SIG-M5 treated with dmso at 0.1 percent for 504 hours (cell line): Measurements from ENCODE around the gene MED25.

ENCODE experiments used
- DNase-seq: peaks from one replicate; lab custom pipeline; 2025; ENCODE audit not compliant: unreplicated experiment; lab: John Stamatoyannopoulos, UW

MED25 gene

DNA sequence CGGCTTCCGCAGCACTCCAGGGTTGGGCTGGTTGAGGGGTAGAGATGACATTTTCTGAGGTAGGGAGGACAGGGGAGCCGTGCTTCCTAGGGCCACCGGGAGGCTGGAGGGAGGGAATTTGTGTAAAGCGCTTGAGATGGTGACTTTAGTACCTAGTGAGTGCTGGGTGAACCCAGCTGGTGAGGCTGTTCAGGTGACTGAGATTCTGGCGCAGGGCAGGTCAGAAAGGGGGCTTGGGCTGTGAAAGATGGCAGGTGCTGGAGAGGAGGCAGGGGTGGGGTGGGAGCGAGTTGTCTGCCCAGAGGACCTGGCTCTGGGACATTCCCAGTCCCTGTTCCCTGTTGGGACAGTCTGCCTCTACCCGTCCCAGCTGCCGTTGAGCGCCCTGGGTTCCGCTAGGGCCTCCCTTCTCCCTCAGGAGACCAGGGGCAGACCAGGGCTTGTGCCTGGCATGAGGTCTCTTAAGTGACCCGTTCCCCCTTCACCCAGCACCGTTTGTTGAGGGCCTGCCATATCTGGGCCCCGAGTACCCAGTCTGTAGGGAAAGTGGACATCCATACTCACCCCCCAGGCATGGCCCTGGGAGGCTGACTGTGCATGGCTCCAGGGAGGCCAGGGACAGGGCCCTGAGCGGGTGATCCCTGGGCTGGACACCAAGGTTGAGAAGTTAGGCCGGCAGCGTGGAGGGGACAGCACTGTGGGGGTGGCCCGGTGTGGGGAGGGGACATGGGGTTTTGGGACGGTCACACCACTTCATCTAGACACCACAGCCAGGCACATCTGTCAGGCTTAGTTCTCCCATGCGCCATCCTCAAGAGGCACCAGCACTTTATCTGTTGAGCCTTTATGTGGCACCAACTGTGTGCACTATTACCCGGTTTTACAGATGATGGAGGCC lies 37.8 kb downstream of the MED25 start:
- no peak for DNase-seq

- no peak for DNase-seq
These were observed 38.5 kb downstream of the MED25 start for GRCh38 chr19:49856574-49857021.

- no peak for DNase-seq
These were observed 39.2 kb downstream of the MED25 start for GRCh38 chr19:49857061-49857837.

GRCh38 chr19:49857838-49858087 lies 39.7 kb downstream of the MED25 start:
- no peak for DNase-seq

DNA sequence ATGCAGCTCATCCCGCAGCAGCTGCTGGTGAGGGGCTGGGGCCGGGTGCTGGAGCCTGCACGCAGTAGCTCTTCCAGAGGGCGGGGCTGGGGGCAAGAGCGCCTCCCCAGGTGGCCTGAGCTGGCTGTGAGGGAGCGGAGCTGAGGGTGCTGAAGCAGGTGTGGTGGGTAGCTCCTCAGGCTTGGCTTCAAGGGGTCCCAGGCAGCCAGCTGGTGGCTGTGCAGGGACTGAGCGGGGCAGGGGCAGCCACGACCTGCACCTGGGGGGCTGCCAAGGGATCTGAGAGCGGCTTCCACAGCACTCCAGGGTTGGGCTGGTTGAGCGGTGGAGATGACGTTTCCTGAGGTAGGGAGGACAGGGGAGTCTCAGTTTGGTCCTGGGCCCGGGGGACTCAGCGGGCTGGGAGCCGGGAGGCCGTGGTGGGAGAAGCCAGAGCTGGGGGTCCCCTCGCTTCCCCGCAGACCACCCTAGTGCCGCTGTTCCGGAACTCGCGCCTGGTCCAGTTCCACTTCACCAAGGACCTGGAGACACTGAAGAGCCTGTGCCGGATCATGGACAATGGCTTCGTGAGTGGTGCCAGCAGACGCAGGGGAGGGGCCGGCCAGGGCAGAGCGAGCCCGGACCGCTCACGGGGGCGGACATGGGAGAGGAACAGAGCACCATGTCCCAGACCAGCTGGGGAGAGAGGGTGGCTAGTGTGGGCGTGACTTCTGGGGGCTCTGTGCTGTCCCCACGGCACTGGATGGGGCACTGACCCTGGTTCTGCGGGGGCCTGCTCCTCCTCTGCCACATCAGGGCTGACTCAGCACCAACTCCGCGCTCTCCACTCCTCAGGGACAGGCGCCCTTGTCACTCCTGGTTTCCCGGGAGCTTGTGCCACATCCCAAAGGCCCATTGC lies 40.2 kb downstream of the MED25 start:
- no peak for DNase-seq

DNA sequence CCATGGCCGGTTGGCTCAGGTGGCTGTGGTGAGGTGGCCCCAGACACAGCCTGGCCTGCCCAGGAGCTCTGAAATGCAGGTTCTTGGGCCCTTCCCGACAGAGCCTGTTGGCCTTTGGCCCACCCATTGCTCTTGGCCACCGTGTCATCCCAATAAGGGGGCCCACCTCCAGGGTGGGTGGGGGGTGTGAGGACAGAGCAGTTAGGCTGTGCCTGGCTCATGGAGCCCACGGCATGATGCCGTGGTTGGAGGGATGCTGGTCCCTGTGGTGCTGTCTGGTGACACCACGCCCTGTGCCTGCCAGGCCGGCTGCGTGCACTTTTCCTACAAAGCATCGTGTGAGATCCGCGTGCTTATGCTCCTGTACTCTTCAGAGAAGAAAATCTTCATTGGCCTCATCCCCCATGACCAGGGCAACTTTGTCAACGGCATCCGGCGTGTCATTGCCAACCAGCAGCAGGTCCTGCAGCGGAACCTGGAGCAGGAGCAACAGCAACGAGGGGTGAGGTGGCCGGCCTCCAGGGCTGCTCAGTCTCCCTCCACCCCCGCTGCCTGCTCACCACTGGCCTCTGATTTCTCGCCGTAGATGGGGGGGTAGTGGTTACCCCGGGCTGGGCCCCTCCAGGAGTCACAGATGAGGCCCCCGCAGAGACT lies 41.7 kb downstream of the MED25 start:
- DNase-seq = no peak

DNA sequence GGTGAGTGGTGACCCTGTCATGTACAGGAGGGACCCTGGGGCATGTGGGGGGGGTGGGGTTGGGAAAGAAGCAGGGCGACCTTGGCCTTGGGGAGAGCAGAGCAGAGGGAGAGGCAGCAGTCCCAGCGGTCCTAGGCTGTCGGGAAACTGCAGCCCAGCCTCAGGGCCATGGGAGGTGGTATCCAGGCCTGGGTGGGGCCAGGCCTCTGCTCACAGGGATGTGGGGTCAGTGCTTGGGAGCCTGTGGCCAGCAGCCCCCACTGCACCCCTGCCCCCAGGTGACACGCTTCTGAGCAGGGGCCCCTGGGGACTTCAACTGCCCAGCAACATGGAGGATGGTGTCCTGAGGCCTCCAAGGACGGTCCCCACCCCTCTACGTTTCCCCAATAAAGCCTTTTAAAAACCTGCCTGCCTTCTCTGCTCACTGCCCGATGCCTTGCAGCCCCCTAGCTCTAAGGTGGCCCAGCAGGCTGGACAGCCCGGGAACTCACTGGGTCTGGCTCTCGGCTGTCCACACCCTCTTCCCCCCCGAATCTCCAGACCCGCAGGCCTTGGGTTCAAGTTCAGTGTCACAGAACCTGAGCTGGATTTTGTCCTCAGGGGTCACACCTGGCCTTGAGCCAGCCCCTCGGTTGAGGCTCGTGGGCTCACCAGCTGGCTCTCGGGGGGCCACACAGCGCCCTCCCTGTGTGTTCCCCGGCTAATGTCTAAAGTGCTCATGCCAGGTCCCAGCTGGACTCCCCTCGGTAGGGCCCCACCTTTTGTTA lies 42.4 kb downstream of the MED25 start:
- no peak for DNase-seq

GRCh38 chr19:49861107-49861506 lies 43.0 kb downstream of the MED25 start:
- no peak for DNase-seq

- no peak for DNase-seq
These were observed 43.7 kb downstream of the MED25 start for GRCh38 chr19:49861541-49862378.

GRCh38 chr19:49862391-49863253 lies 44.5 kb downstream of the MED25 start:
- DNase-seq = no peak

DNA sequence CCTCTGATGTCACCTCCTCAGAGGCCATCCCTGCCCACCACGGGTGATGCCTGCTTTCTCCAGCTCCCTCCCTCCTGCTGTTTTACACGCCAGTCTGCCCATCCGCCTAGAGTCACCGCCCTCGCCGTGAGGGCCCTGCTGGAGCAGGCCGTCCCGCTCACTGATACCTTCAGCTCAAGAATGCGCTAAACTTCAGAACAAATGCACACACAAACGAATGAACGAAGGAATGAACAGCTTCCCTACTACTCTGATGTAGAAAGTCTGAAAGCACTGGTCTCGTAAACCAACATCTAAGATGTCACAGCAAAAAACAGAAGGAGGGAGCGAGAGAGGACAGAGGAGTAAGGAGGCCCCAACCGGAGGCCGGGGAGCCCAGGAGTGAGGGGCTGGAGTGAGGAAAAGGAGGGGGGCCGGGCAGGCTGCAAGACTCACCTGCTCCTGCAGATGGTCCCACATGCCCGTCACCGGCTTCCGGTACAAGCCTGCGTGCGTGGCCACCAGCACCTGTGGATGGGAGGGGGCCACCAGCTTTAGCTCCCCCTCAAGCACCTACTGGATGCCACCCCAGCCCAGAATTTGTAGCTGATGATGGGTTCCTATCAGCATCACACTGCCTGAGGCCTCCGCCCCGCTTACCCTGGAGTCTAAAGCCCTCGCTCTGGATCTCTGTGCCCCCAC lies 45.3 kb downstream of the MED25 start:
- no peak for DNase-seq

DNA sequence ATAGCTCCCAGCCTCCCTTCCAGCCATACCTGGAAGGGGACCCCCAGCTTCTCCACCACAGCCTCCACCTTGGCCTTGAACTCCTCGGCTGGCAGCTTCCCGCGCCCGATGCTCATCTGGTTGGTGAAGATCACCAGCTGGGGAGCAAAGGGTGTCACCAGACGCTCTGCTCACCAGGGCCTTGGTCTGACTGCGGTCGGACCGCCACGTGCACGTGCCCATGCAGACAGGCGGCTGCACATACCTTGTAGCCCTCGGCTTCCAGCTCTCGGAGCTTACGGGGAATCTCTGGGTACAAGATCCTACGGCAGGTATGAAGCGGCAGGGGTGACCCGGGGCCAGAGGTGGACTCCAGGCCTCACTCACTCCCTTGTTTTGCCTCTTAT lies 45.8 kb downstream of the MED25 start:
- DNase-seq = no peak

GRCh38 chr19:49864890-49865289 lies 46.8 kb downstream of the MED25 start:
- DNase-seq = no peak

GRCh38 chr19:49866933-49867782 lies 49.1 kb downstream of the MED25 start, which contains the start of gene PNKP:
PNKP (minus strand) TSS chr19:49867576; CDS start chr19:49867204, 372 bp downstream.
- DNase-seq = peak; percentile 90

DNA sequence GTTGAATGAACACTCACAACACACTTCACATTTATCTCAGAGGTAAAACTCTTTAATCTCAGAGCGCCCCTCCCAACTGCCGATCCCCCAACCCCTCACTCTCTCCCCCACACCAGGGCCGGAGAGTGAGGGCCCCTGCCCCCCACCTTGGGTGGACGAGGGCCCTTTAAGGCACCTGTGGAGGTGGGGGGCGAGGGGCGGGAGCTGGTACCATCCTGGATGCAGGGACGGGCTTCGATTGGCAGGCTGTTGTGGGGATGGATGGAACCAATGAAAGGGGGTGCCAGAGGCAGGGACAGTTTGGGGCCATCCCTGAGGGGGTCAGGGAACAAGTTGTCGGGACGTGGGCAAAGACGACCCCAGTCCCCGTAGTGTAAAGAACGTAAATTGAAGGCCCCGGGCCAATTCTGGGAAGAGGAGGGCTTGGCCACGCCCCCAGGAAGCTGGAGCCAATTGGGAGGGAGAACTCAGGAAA lies 51.0 kb downstream of the MED25 start:
- DNase-seq = no peak

DNA sequence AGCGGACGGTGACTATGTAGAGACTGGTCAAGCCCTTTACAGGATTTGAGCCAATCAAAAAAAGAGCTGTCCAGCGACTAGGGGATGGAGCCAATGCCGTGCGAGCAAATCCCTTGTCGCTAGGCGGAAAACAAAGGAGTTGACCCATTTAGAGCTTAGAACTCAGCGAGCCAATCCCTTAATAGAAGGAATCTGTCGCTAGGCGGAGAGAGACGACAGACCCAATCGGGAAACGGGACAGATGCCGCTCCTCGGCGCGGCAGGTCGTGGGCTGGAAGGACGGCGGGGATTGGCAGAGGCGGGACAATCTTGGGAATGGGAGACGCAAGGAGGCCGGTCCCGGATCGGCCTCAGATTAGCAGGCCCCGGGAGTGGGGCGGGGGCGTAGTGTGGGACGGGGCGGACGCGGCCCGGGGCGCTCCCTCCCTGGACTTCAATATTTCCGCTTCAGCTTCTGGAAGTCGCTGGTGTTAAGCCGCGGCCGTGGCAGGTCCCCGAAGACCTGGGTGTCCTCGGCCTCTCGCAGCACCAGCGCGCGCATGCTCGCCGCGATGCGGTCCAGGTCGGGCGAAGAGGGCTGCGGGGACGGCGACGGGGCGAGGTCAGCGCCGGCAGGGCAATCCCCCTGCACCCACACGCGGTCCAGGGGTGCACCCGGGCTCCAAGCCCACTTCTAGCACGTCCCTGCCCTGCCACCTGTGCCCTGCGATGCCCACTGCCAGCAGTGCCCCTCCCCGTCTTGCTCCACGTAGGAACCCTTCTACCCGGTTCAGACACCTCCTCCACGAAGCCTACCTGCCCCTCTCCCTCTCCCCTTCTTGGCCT lies 51.6 kb downstream of the MED25 start:
- DNase-seq = peak; percentile 99
